Activated T-helper 9 cell treated with anti-CD3 and anti-CD28 coated beads, Interleukin-2, amount 50 U/mL, for 16 hours (primary cell): ENCODE measurements around the gene CMIP.

Source experiments
- DNase-seq: peaks from one replicate; pipeline ENCODE4 v3.0.0-alpha.2; 2020; ENCODE audit warnings: low read depth

Gene CMIP

DNA sequence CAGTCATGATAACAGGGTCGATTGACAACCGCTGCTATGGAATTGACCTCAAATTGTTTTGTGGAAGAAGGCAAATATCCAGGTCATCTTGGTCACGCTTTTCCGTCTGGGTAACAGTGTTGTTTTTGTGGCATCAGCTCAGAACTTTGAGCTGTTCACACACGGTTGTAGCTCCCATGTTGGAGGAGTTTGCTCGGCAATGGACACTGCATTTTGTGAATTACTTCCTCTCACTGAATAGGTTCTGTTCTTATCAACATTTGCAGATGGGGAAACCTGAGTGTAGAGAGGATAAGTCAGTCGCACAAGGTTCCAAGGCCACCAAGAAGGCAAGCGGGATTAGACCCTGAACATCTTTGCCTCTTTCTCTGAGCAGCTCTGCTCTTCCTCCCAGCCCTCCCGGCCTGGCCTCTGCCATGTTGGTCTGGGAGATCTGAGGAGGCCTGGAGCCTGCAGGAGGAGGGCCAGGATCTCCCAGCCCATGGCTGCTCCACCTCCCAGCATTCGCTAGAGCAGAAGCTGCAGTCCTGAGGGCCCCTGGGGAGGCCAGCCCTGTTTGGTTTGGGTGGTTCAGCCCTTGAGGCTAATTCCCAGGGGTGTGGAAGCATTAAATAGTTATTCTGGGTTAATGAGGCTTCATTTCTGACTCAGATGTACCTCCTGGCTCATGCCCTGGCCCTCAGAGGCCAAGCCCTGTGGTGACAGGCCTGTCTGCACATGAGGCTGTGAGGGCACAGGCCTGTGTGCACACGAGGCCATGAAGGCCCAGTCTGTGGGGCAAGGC, 180.3 kb downstream of the CMIP start:
- no peak for DNase-seq

DNA sequence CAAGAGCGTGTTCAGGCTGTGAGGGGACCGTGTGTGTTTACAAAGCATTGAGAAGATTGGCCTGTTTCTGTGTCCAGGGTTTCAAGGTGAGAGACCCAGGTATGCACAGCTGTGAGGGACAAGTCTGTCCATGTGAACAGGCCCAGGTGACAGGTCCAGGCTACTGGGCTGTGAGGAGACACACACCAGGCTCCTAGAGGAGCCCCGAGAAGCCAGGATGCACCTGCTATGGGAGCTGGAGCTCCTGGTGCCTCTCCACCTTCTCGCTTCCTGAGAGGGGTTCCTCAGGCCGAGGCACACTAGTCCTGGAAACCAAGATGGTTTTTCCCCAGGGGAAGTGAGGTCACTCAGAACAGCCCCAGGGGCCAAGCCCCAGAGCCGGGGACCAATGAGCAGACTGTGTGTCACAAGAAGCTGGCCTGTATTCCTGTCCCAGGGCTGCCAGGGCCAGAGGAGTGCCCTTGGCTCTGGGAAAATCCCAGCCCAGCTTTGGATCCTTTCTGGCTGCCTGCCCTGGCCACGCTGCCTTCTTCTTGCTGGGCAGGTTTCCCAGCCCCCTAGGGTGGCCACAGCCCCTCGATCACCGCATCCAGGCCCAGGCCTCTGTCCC, 181.0 kb downstream of the CMIP start:
- DNase-seq, result no peak

DNA sequence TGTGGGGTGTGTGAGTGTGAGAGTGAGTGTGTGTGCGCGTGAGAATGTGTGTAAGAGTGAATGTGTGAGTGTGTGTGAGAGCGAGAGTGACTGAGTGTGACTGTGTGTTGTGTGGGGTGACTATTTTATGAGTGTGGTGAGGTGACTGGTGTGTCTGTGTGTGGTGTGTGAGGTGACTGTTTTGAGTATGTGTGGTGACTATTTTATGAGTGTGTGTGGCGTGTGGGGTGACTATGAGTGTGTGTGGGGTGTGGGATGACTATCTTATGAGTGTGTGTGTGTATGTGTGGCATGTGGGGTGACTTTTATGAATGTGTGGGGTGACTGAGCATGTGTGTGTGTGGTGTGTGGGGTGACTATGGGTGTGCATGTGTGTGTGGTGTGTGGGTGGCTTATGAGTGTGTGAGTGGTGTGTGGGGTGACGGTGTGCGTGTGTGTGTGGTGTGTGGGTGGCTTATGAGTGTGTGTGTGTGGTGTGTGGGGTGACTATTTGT, 181.6 kb downstream of the CMIP start:
- DNase-seq, result no peak

- no peak for DNase-seq
Measured at GRCh38 chr16:81627024-81627423, 182.4 kb downstream of the CMIP start.

DNA sequence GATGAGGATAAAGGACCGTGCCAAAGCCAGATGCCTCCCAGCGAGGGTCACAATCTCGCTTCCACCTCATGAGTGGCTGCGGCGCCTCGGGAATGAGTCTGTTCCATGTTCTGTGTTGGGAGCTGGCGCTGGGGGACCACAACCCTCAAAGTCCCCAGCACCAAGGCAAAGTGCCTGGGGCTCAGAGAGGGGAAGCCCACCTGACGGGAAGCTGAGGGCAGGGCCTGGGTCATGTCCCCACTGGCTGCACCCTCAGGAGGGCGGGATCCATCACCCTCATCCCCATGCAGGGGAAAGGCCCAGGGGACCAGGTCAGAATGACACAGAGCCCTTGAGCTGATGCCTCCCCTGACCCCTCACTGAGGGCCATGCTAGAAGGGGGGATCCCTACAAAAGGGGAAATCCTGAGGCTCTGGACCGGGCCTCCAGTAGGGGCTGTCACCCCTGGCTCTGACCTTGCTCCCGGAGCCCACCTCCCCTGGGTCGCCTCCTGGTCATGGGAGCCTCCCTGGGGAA, 183.2 kb downstream of the CMIP start:
- no peak for DNase-seq

DNA sequence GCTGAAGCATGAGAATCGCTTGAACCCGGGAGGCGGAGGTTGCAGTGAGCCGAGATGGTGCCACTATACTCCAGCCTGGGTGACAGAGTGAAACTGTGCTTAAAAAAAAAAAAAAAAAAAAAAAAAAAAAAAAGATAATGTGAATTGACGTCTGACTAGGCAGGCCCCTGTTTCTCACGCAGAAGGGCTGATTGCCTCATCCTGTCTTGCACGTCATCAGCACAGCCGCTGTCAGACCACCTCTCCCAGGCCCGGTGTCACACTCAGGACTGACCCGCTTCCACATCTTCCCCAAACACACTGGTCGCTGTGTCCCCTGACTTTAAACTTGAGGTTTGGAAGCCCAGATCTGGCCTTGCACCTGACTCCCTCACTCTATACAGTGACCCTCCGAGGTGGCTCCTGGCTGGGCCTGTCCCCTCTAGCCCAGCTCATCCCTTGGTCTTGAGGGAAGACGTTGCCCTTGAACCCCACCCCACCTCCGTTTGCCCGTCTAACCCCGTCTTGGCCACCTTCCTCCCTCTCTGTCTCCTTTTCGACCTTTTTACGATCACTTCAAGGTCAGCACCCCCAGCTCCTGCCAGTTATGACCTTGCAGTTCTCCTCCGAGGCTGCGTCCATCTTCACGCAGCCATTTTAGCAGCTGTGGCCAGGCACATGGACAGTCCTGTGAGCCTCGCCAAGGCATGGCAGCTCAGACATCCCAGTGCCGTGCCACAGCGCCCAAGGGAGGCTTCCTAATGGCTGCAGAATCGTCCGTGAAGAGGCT, 184.6 kb downstream of the CMIP start:
- DNase-seq, result no peak

- no peak for DNase-seq
Measured at GRCh38 chr16:81629896-81630634, 185.5 kb downstream of the CMIP start.

- DNase-seq, result no peak
Measured at GRCh38 chr16:81630635-81631031, 186.0 kb downstream of the CMIP start.

DNA sequence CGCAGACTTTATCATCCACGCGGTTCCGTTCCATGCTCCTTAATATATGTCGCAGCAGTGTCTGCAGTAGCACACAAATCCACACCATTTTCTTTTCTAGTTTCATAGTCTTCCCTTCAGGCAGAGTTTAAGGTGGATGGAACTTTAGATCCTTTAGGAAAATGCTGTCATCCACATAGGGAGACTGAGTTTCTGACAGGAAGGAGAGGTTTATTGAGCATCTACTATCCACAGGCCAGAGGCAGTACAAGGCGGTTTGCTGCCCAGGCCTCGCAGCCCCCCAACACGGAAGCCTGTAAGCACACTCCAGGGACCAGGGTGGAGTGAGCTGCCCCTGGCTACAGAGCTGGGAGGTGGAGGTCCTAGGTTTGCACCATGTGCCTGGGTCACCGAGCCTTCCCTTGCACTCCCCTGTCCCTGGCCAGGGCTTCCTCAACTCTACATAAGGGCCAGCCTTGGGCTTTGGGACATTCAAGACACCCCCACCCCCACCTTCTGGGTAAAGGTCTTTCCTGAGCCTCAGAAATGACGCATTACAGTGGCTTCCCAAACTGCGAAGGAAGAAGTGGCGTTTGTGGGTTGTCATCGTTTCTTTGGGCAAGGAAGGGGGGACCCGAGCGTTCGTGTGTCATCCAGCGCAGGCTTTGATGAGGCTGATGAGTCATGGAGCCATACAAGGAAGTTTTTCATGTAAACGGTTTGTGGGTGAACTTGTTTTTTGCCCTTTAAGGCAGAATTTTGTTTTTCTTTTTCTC, 188.0 kb downstream of the CMIP start:
- peak; percentile 65 for DNase-seq

DNA sequence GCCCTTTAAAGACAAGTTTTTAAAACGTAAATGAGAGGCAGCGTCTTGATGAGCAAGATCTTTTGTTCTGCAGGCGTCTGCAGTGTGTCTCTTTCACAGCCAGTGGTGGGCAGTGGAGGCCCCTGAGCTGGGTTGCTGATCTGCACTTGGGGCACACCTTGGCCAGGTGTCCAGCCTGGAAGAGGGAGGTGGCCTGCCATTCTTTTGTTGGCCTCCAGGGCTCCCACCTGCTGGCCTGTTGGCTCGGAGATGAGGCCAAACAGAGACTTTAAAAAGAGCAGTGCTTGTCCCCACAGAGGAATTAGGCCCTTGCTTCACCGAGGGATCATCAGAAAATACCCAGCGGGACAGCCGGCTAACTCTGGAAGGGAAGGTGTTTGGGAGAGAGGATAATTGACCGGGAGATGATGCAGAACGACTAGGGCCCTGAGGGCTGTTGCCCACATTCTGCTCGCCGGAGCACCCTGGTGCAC, 188.6 kb downstream of the CMIP start:
- no peak for DNase-seq

GRCh38 chr16:81633680-81634379, 189.2 kb downstream of the CMIP start:
- DNase-seq, result no peak

DNA sequence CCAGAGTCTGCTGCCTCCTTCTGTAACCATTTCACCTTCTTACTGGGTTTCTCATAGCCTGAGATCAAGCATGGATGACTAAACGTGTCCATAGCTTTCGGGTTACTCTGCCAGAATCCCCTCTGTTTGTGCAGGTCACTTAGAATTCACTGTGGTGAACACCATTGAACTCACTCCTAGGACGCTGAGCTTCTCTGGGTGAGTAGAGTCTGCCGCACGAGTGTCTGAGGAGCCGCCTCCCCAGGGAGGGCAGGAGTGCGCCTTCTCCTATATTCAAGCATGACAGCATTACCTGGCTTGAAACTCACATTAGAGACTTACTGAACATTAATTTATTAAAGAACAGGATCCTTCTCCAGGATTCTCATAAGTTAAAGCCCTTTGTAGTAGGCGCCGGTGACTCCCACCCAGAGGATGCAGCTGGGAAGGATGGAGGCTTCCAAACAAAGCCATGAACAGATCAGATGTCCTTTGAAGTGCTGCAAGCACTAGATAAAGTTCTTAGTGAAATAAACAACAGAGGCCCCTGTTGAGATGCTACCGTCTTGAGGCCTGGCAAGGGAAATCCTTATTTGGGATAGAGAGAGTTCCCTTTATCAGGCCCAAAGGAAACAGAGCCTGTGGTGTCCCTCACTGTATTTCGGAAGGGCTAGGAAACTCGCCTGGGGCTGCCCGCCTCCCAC, 189.9 kb downstream of the CMIP start:
- no peak for DNase-seq

DNA sequence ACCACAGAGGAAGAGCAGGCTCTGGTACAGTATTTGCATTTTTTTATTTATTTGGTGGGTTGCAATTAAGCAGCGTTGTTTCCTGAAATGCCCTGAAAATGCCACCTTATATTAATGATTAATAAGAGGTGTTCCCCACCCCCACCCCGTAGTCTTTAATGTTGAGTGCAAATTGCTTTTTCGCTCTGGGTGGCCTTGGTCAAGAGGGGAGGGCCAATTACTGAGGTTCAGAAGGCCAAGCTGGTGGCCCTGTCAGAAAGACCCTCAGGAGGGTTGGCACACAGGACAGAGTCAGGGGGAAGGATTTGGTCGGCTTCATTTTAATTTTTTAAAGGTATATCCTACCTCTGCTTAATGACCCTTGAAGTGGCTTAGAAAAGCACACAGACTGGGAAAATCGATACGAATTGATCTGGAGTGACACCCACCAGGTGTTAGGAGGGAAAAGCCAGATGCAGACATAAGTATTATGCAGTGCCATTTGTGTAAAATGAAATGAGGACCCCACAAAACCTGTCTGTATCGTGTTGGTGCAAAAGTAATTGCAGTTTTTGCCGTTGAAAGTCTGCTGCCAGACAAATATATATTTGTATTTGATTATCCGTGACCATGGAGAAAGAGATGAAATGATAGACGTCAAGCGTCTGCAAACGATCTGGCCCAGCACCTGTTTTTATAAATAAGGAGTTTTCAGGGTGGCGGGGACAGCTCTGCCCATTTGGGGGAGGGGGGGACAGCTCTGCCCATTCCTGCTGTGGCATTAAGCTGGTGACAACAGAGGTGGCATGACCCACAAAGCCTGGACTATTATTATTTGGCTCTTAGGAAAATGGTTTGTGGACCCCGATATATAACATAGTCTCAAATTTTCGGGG, 190.7 kb downstream of the CMIP start:
- DNase-seq, result no peak

DNA sequence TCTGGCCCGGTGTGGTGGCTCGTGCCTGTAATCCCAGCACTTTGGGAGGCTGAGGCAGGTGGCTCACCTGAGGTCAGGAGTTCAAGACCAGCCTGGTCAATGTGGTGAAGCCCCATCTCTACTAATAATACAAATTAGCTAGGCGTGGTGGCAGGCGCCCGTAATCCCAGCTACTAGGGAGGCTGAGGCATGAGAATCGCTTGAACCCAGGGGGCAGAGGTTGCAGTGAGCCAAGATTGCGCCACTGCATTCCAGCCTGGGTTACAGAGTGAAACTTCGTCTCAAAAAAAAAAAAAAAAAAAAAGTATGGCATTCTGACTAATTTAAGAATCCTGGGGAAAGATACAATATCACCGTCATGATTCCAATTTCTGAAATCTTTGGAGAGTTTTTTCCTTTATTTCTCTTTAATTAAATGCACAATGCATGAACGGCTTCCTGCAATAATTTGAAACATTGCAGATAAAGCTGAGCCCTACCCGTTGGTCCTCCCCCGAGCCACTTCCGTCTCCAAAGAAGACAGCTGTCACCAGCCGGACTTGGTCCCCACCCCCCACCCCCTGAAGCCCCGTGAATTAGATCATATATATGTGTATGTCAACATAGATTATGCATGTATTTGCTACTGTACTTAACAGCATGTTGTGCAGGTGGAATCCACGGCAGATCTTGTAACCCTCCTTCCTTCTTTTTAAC, 191.8 kb downstream of the CMIP start:
- DNase-seq, result no peak

DNA sequence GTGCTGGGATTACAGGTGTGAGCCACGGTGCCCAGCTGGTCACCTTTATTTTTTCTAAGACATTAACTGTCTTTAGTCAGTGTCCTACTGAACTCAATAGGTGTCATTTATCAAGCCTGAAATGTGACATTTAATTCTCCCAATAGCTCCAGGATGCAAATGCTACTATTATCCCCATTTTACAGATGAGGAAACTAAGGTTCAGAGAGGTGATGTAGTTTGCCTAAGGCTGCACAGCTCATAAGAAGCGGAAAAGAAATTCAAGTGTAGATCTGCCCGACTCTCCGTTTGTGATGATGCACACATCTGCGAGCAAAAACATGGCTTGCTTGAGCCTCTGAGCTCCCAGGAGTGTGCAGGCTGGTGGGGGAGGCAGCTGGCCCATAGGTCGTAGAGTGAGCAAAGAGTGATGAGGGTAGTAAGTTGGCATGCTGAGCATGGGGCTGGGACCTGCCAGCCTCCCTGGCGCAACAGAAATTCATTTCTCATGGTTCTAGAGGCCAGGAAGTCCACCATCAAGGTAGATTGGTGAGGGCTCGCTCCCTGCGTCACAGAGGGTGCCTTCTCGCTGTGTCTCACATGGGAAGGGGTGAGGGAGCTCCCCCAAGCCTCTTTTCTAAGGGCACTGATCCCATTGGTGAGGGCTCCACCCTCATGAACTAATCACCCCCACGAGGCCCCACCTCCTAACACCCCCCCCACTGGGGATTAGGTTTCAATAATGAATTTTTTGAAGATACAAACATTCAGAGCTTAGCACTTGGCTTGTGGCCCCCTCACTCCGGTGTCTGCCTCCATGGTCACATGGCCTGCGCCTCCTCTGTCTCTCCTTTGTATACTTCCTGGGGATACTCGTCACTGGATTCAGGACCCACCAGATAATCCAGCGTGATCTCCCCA, 193.0 kb downstream of the CMIP start:
- DNase-seq, result no peak

DNA sequence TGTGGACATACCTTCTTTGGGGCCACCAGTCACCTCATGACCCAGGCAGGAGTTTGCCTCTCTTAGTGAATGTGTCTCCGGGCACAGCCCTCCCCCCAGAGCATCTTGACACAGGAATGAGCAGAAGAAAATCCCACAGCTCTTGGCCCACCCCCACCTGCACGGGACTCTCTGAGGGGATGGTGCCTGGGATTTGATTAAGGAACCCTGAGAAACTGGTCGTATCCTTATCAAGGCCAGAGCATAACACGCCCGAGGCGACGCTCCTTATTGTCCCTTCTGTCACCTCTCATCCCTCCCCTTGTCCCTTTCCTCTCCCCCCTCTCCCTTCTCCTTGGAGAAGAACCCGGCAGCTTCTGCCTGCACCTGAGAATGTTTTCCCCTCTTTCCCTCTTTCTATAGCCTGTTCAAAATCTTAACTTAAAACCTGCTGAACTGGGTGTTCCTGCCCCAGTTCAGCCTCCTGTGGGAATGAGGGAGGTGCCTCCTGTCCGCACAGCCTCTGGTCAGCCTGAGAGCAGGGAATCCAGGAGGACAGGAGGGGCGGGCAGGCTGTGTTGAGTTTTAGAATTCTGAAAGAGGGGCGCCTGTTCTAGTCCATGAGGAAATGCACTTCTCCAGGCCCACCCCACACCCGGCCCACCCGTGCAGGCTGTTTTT, 193.8 kb downstream of the CMIP start:
- no peak for DNase-seq

DNA sequence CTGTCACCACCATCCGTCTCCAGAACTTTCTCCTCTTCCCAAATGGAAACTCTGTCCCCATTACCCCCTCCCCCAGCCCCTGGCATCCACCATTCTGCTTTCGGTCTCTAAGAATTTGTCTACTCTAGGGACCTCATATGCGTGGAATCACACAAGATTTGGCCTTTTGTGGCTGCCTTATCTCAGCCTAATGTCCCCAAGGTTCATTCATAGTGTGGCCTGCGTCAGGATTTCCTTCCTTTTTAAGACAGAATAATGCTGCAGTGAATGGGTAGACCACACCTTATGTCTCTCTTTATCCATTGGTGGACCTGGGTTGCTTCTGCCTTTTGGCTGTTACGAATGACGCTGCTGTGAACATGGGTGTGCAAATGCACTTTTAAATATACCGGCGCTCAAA, 194.7 kb downstream of the CMIP start:
- DNase-seq, result no peak
